ENCODE measurements around the gene PHF10. TPM values are rescaled to one million over a fixed set of nuclear protein-coding genes. Genes with fewer than 3 reads are reported as not detected.

PHF10 gene
- total RNA-seq, 3 donors from 2014 or later: 49.6 to 58.7 (median 53.8) TPM

DNA sequence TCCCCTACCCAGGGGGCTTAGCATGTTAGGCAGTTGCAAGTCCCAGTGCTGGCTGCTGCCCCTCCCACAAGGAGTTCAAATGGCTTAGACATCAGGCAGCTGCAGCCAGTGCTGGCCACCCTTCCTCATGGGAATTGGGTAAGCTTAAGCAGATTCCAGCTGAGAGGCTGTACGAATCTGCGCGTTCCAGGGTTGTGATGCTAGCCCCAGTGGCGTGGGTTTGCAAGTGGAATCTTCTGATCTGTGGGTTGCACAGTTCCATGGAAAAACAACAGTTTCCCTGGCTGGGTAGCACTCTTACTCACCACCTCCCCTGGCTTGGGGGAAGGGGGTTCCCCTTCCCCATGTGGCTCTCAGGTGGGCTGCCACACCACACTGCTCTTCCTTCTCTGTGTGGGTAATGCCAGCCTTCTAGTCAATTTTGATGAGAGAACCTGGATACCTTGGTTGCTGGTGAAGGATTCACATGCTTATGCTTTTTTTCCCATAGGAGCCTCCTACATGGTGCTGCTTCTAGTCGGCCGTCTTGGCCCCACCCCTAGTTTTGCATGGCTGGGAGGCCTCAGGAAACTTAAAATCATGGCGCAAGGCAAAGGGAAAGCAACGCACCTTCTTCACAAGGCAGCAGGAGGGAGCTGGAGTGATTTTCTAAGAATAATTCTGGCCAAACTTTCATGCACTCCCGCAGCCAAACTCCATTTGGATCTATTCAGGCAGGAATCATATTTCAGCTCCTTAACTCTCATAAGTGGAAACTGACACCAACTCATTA is 14.1 kb upstream of the PHF10 start:
- ATAC-seq (peak in 1 of 2 donors; percentile 7), DNase-seq (no peak)
- H3K4me3 Mint-ChIP-seq: no peak overlapping the region
- H3K36me3 Mint-ChIP-seq (ENCODE audit: insufficient read depth): no peaks in the 10 kb centered on the region
- no peaks in the 10 kb centered on the region for H3K9me3 Mint-ChIP-seq
- no peaks in the 10 kb centered on the region for H3K4me1 Mint-ChIP-seq (ENCODE audit: low read depth)
- H3K27me3 Mint-ChIP-seq (ENCODE audit: low read depth): peaks cover 16% of the 10 kb centered on the region

DNA sequence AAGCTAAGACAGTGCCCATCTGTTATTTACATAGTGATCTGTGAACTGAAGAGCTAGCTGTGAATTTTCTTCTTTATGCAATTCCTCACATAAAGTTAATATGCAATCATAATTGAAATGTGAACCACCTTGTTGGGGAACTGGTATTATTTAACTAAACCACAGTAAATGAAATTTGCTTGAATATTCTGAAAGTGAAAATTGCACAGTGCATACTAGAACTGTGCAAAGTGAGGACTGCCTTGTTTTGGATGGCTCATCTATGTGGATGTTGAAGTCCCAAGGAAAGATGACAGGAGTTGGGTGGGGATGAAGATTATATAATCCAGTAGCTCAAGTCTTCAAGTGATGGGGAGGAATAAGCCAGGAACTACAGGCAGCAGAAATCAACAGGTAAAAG is 5.7 kb upstream of the PHF10 start:
- H3K4me1 Mint-ChIP-seq (ENCODE audit: low read depth): peaks cover 7% of the 10 kb centered on the region
- peaks cover 11% of the 10 kb centered on the region for H3K27me3 Mint-ChIP-seq (ENCODE audit: low read depth)
- no peak overlapping the region for H3K4me3 Mint-ChIP-seq
- DNase-seq: no peak
- no peak for ATAC-seq
- no peaks in the 10 kb centered on the region for H3K9me3 Mint-ChIP-seq
- H3K36me3 Mint-ChIP-seq (ENCODE audit: insufficient read depth): no peaks in the 10 kb centered on the region

DNA sequence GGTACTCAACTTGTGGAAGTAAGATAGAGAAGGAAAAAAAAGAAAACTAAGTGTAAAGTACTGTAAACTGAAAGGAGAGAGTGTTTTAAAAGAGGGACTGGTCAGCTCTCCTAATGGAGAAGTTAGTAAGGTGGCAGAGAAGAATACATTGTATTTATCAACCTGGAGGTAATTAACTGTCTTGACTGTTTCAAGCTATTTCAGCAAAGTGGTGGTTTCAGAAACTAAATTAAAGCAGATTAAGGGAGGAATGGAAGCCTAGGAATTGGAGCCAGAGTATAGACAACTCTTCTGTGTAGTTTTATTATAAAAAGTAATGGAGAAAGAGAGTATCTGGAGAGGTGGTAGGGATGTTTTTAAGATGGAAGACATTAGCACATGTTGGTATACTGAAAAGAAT is 2.7 kb upstream of the PHF10 start:
- DNase-seq: no peak
- Mint-ChIP-seq H3K4me1 (ENCODE audit: low read depth) (peaks cover 12% of the 10 kb centered on the region), H3K9me3 (no peaks in the 10 kb centered on the region), H3K36me3 (ENCODE audit: insufficient read depth) (no peaks in the 10 kb centered on the region), H3K27me3 (ENCODE audit: low read depth) (no peaks in the 10 kb centered on the region), H3K4me3 (no peak overlapping the region)
- no peak for ATAC-seq

DNA sequence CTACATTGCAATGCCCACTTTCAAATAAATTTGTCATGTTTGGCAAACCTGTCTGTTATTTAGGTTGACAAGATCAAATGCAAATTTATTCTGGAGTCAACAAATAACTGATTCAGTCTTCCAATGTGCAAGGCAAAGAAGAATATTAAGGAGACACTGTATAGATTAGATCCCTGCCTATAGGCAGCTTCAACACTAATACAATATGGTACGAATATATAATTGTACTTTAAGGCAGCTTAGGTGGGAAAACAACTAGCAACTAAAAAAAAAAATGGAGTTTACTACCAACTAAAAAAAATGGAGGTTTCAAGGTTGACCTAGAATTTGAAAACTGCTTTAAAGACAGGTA is 1.7 kb upstream of the PHF10 start:
- H3K27me3 Mint-ChIP-seq (ENCODE audit: low read depth): no peaks in the 10 kb centered on the region
- H3K4me3 Mint-ChIP-seq: peak overlapping the region; percentile 83
- DNase-seq (no peak), ATAC-seq (no peak)
- no peaks in the 10 kb centered on the region for H3K36me3 Mint-ChIP-seq (ENCODE audit: insufficient read depth)
- peaks cover 18% of the 10 kb centered on the region for H3K4me1 Mint-ChIP-seq (ENCODE audit: low read depth)
- no peaks in the 10 kb centered on the region for H3K9me3 Mint-ChIP-seq

DNA sequence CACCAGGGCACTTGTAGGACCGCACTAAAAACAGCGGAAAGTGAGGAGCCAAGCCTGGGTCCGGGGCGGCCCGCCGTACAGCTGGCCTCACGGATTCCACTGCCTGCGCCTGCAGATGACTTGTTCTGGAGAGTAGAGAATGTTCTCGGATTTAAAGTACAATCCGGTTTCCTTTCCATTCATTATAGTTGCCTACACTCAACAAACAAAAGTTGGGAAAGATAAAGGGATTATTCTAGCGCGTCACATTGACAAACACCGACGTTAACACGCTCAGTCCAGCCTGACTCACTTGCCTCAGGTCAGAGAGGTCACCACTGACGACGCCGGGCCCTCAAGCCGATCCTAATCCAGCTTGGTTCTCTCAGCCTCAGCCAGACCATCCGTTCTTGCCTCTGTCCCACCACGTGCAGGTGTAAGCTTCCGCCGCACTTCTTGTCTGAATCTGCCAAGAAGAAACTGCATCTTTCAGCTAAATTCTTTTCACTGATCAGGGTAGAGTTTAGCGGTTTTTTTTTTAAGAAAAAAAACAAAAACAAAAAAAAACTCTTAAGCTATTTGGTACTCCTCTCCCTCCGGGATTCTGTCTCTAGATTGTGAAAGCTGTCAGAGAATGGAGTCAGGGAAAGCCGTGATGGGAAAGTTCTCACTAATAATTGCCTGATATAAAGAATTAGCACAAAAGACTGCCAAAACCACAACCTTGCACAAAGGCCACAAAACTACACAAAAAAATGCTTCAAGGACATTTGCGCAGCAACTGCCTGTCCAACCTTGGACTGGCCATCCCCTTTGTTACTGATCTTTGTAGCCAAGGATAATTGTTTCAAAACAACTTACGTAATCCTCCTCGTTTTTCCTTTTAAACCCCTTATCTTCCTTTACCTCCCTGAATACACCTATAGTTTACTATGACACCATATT is 1.1 kb upstream of the PHF10 start:
- H3K36me3 Mint-ChIP-seq (ENCODE audit: insufficient read depth): peaks cover 1% of the 10 kb centered on the region
- ATAC-seq: peak; percentile 3 to 4
- no peaks in the 10 kb centered on the region for H3K27me3 Mint-ChIP-seq (ENCODE audit: low read depth)
- peaks cover 23% of the 10 kb centered on the region for H3K4me1 Mint-ChIP-seq (ENCODE audit: low read depth)
- H3K9me3 Mint-ChIP-seq: no peaks in the 10 kb centered on the region
- peak overlapping the region; percentile 83 for H3K4me3 Mint-ChIP-seq
- DNase-seq: peak; percentile 7

DNA sequence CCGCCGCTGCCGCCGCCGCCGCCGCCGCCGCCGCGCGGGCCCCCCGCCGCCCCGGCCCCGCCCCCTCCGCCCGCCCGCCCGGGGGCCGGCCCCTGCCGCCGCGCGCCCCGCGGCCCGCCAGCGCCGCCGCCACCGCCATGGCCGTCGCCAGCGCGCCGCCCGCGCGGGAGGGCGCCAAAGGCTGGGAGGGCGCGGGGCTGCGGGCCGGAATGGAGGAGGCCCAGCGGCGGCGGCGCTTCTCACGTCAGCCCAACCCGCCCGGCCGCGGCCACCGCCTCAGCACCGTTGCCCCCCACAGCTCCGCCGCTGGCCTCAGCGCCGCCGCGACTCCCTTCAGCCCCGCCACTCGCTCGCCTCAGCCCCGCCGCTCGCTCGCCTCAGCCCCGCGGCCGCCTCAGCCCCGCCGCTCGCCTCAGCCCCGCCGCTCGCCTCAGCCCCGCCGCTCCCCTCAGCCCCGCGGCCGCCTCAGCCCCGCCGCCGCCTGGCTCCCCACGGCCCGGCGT is 258 bp downstream of the PHF10 start:
- DNase-seq: peak; percentile 25
- H3K36me3 Mint-ChIP-seq (ENCODE audit: insufficient read depth): peaks cover 9% of the 10 kb centered on the region
- peak; percentile 56 to 58 for ATAC-seq
- H3K4me3 Mint-ChIP-seq: peak overlapping the region; percentile 59
- peaks cover 36% of the 10 kb centered on the region for H3K4me1 Mint-ChIP-seq (ENCODE audit: low read depth)
- no peaks in the 10 kb centered on the region for H3K27me3 Mint-ChIP-seq (ENCODE audit: low read depth)
- H3K9me3 Mint-ChIP-seq: no peaks in the 10 kb centered on the region

DNA sequence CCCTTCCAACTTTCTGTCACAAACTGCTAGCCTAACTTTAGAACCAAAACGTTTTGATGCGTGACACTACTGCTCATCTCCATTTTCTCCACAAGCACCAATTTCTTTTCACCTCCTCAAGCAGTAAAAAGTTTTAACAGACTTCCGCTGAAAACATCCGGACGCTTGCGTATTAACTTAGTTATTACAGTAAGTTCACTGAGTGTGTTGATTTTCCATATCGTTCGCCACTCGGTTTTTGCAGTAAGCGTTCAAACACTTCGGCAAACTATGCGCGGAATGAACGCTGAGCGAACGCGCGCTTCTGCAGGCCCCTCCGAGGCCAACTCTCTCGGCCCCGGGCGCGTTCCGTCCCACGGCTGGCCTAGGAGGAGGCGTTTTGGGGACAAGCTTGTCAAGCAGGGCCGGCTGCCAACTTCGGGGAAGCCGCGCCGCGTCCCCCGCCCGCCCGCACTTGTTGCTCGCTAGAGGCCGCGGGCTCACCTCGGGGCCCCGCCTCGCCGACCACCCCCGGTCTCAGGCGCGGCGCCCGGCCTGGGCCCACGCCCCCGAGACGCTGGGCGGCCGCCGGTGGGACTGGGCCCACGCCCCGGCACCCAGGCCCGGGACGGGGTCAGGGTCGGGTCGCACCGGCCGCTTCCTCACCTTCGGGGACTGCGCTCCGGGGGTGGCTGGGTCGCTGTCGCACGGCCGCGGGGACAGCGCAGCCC is 945 bp downstream of the PHF10 start:
- H3K36me3 Mint-ChIP-seq (ENCODE audit: insufficient read depth): peaks cover 9% of the 10 kb centered on the region
- peaks cover 38% of the 10 kb centered on the region for H3K4me1 Mint-ChIP-seq (ENCODE audit: low read depth)
- DNase-seq: peak; percentile 55
- H3K27me3 Mint-ChIP-seq (ENCODE audit: low read depth): no peaks in the 10 kb centered on the region
- ATAC-seq: peak; percentile 20 to 39
- H3K9me3 Mint-ChIP-seq: no peaks in the 10 kb centered on the region
- peak overlapping the region; percentile 92 for H3K4me3 Mint-ChIP-seq

DNA sequence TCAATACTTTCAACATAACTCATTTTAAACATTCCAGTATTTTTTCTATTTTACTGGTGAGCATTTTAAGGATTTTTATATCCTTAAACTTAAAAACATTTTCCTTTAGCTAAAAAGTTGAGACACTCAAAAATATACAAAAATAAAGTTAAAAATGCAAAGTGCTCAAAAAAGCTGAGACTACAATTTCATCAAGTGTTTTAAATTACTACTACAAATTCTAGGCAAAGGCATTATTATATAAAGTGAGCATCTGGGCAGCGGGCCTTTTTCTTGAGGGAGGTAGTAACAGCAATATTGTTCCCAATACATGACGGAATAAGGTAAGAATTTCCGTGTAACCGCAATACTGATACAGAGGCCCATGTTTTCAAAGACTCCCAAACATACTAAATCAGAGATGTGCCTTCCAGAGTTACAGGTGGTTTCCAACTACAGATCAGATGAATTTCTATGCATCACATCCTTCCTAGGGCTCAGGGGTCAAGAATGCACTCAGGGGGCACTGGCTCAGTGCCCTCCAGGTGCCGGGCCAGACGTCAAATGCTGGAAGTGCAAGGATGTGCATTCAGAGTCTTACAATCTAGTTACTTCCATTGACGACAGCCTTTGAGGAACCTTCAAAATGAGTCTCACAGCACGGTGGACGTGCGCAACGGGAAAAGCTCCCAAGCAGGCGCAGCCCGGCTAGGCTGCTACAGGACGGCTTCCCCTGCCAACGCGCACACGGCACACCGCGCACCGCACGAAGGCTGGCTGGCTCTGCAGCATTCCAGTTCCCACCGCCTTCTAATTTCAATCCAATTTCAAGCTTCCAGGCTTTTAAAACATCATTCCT is 1.7 kb downstream of the PHF10 start:
- H3K27me3 Mint-ChIP-seq (ENCODE audit: low read depth): no peaks in the 10 kb centered on the region
- peaks cover 9% of the 10 kb centered on the region for H3K36me3 Mint-ChIP-seq (ENCODE audit: insufficient read depth)
- no peak for DNase-seq
- peak; percentile 23 to 26 for ATAC-seq
- H3K4me3 Mint-ChIP-seq: peak overlapping the region; percentile 92
- H3K9me3 Mint-ChIP-seq: no peaks in the 10 kb centered on the region
- peaks cover 38% of the 10 kb centered on the region for H3K4me1 Mint-ChIP-seq (ENCODE audit: low read depth)

DNA sequence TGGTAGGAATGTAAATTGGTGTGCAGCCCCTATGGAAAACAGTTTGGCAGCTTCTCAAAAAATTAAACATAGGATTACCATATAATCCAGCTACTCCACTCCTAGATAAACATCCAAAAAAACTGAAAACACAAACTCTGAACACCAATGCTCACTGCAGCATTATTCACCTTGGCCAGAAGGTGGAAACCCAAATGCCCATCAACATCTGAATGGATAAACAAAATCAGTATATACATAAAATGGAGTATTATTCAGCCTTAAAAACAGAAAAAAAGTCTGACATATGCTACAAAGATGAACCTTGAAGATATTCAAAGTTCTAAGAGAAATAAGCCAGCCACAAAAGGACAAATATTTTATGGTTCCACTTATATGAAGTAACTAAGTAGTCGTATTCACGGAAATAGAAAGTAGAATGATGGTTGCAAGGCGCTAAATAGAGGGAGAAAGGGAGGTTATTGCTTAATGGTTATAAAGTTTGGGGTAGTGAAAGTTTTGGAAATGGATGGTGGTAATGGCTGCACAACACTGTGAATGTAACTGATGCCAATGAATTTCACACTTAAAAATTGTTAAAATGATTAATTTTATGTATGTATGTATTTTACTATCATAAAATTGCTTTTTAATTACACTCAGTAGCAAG is 4.0 kb downstream of the PHF10 start:
- Mint-ChIP-seq H3K4me3 (peak overlapping the region; percentile 33), H3K9me3 (no peaks in the 10 kb centered on the region), H3K36me3 (ENCODE audit: insufficient read depth) (peaks cover 18% of the 10 kb centered on the region), H3K27me3 (ENCODE audit: low read depth) (no peaks in the 10 kb centered on the region), H3K4me1 (ENCODE audit: low read depth) (peaks cover 34% of the 10 kb centered on the region)
- ATAC-seq (no peak), DNase-seq (no peak)

DNA sequence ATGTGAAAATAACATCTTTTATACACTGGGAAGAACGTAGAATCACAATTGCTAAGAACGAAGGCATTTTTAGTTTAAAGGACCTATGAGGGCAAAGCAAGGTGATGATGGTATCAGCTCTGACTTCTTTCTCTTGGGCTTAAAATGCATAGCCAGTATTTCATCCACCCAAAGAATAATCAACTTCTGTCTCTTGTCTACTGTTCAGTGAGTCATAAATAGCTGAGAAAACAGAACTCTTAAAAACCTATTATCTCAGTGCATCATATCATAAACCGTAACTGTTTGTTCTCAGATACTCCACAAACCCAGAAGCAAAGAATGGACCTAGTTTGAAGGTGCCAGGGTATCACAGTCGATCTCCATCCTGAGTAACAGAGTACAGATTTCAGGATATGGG is 5.2 kb downstream of the PHF10 start:
- Mint-ChIP-seq H3K9me3 (no peaks in the 10 kb centered on the region), H3K4me1 (ENCODE audit: low read depth) (peaks cover 34% of the 10 kb centered on the region), H3K36me3 (ENCODE audit: insufficient read depth) (peaks cover 28% of the 10 kb centered on the region), H3K4me3 (no peak overlapping the region), H3K27me3 (ENCODE audit: low read depth) (no peaks in the 10 kb centered on the region)
- no peak for DNase-seq
- no peak for ATAC-seq

DNA sequence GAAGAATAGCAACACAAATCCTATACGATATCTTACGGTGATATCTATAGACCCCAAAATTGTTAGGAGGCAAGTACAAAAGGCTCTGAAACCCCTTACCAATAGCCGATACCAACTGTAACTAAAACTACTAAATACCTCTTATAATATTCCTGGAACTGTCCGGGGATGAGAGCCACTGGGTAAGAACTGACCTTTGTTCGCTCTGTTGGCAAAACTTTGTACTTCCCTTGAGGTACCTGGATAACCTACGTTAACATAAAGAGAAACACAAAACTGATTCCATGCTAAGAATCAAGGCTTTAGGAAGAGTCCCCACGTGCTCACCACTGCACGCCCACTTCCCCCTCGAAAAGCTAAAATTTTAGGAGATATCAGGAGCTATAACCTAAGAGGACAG is 9.7 kb downstream of the PHF10 start:
- Mint-ChIP-seq H3K4me1 (ENCODE audit: low read depth) (peaks cover 17% of the 10 kb centered on the region), H3K9me3 (no peaks in the 10 kb centered on the region), H3K36me3 (ENCODE audit: insufficient read depth) (peaks cover 37% of the 10 kb centered on the region), H3K4me3 (no peak overlapping the region), H3K27me3 (ENCODE audit: low read depth) (no peaks in the 10 kb centered on the region)
- ATAC-seq (no peak), DNase-seq (no peak)

DNA sequence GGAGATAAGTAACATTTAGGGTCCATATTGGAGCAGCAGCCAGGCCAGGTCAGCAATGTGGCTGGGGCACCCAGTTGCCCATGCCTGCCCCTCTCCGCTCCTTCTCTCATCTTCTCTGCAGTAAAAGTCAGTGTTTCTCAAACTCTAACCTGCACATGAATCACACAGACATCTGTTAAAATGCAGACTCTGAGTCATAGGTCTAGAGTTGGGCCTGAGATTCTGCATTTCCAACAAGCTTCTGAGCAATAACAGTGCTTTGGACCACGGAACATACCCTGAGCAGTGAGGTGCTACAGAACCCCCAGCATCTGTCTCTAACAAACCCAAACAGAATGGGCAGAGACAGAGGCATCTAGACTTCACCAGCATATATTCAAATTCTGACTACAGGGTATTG is 10.1 kb downstream of the PHF10 start:
- Mint-ChIP-seq H3K27me3 (ENCODE audit: low read depth) (no peaks in the 10 kb centered on the region), H3K9me3 (no peaks in the 10 kb centered on the region), H3K4me3 (no peak overlapping the region), H3K4me1 (ENCODE audit: low read depth) (peaks cover 17% of the 10 kb centered on the region), H3K36me3 (ENCODE audit: insufficient read depth) (peaks cover 33% of the 10 kb centered on the region)
- no peak for DNase-seq
- ATAC-seq: peak; percentile 74 to 84

DNA sequence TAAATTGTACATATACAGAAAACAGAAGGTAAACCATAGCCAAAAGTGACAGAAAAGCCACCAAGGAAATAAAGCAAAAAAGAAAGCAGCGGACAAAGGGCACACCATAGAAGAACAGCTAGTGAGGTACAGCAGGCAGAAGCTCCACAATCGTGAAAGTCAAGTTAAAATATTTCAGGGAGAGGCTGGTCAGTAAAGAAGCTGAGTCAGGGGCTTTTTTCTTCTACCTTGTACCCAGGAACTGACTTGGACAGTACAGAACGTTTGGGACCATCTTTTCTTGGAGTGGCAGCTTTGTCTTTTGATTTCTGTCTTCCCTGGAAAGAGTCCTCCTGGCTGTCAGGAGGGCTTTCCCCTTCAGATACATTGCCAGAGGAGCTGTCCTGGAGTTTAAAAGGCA is 14.3 kb downstream of the PHF10 start:
- Mint-ChIP-seq H3K36me3 (ENCODE audit: insufficient read depth) (peaks cover 25% of the 10 kb centered on the region), H3K4me3 (no peak overlapping the region), H3K4me1 (ENCODE audit: low read depth) (peaks cover 34% of the 10 kb centered on the region), H3K27me3 (ENCODE audit: low read depth) (no peaks in the 10 kb centered on the region), H3K9me3 (no peaks in the 10 kb centered on the region)
- ATAC-seq (no peak), DNase-seq (no peak)

Measured in activated T-cell treated with anti-CD3 and anti-CD28 coated beads, Interleukin-2, amount 50 U/mL, for 4 hours (primary cell).